Ureter (tissue), 1 donor: ENCODE results near the gene DPP3. TPM values are rescaled to one million over a fixed set of nuclear protein-coding genes. Genes with fewer than 3 reads are reported as not detected.
A peak's percentile ranks its signal among the peaks of the same experiment; 100 is the strongest.

Experiments
- DNase-seq: peaks from one replicate; pipeline ENCODE4 v3.0.0-alpha.2; 2020; ENCODE audit warnings: low spot score
- total RNA-seq: library from RNA; stranded (reverse); gene quantifications from one replicate; pipeline ENCODE4 v1.2.4, GENCODE V29; 2023
- donor health status: DM: yes; HTN: yes; CAD: no.

The DPP3 gene
- total RNA-seq, 1 donor from 2014 or later: 66.3 TPM

DNA sequence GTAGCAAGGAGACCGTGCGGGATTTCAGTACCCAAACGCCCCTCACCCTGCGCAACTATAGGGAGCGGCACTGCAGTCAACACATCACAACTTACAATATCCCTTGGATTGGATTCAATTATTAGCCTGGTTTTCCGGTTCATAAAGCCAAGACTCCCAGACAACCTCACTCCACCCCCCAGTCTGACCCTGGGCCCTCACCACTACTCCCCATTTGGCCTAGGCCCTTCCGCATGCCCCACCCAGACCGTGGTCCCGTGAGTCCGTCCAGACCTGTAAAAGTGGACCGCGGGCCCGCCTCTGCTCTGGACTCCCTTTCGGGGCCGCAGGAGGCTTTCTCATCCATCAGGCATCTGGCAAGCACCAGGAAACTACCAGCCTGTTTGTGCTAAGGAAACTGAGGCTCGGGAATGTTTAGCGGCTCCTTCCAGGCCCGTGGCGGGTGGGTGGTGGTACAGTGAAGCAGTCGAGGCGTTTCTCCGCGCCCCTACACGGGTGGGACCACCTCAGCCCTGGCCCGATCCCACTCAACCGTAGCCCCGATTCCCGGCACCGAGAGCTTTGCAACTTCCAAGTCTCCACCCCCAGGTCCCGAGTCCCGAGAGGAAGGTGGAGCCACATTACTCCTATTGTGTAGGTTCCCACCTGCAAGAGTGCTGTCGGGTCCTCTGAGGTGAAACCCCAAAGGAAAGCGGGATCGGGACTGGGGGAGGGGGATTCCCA lies 679 bp upstream of the DPP3 start:
- peak; percentile 73 for DNase-seq

DNA sequence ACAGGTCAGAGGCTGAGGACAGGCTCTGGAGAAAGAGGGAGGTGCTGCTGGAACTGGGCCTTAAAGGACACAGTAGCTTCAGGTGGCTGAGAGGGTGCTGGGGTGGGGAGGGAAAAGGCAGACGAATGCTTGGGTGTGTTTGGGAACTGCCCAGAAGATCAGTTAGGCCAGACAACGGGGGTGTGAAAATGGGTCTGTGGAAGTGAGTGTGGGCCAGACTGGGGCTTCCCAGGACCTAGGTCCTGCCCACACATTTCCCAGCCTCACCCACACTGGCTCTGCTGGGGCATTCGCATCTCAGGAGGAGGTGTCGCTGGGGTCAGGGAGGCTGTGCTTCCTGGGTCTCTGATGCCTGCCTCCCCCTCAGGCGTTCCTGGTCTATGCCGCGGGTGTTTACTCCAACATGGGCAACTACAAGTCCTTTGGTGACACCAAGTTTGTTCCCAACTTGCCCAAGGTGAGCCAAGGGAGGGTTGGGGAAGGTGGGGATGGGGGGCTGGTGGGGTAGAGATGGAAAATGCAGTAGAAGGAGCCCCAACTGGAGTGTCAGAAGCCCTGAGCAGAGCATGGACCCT lies 4.7 kb downstream of the DPP3 start:
- DNase-seq: no peak

DNA sequence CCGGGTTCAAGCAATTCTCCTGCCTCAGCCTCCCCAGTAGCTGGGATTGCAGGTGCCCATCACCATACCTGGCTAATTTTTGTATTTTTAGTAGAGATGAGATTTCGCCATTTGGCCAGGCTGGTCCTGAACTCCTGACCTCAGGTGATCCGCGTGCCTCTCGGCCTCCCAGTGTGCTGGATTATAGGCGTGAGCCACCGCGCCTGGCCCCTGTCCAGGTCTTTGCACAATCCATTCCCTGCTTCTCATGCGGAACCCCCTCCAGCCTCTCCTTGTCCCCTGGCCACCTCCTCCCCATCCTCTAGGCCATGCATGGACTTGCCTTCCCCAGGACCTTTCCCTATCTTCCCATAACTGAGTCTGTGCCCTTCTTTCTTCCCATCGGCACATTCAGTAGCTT lies 8.7 kb downstream of the DPP3 start:
- no peak for DNase-seq

DNA sequence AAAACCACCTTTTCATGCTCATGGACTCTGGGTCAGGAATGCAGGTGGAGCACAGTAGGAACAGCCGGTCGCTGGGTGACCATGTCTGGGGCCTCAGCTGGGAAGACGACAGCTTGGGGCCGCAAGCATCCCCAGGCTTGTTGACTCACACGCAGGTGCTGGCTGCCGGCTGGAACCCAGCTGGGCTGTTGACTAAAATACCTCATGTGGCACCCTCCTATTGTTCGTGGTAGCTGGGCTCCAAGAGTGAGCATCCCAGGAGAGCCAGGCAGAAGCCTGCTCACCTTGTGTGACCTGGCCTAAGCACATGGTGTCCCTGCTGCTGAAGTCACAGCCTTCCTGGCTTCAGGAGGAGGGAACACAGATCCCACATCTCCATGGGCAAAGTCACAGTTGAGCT lies 9.4 kb downstream of the DPP3 start:
- DNase-seq: no peak

DNA sequence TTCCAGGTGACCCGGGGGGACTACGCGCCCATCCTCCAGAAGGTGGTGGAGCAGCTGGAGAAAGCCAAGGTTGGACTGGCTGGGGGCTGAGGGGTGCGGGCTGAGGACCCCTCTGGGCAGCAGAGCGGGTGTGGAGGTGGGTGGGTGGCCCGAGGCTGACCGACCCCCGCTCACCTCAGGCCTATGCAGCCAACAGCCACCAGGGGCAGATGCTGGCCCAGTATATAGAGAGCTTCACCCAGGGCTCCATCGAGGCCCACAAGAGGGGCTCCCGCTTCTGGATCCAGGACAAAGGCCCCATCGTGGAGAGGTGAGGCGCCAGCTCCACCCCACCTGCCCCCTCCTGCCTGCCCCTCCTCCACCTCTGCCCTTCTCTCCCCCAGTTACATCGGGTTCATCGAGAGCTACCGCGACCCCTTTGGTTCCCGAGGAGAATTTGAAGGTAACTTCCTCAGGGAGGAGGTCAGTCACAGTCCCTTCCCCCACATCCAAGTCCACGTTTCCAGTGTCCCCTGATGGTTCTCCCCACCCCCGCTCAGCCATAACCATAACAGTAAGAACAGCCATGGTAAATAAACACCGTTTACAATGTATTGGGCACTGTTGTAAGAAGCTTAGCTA lies 11.2 kb downstream of the DPP3 start:
- no peak for DNase-seq

DNA sequence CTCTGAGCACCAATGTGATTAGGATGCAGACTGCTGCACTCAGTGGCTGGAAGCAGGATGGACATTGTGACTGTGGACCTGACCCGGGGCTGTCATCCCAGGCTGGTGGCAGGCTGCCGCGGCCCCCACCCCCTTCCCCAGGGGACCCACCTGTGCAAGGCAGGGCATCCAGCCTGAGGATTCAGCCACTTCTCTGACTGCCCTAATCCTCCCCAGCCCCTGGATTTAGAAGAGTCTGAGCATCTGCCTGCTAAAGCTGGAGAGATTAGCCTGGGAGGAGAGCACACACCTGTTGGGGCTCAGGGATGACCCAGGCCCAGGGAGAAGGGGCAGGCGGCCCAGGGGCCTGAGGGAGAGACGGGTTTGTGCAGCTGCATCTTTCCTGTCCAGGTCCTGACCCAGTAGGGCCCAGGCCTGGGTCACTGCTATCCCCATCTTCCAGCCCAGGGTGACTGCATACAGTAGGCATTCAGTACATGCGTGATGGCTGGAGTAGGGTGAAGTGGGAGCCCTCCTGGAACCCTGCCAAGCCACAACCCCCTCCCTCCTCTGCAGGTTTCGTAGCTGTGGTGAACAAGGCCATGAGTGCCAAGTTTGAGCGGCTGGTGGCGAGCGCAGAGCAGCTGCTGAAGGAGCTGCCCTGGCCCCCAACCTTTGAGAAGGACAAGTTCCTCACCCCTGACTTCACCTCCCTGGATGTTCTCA lies 12.1 kb downstream of the DPP3 start:
- no peak for DNase-seq

DNA sequence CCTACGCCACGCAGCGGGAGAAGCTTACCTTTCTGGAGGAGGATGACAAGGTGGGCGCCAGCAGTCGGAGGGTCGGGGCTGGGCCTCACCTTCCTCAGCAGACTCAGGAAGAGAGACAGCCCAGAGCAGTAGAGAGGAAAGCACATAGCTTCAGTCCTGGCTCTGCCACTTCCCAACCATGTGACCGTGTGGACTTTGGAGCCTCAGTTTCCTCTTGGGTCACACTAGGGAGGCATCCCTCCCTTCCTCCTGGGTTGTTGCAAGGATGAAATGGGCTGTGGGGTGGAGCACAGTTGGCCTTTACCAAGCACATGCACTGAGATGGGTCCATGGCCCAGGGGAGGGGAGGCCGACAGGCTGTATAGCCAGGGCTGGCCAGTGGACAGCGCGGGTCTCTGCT lies 12.9 kb downstream of the DPP3 start:
- no peak for DNase-seq

DNA sequence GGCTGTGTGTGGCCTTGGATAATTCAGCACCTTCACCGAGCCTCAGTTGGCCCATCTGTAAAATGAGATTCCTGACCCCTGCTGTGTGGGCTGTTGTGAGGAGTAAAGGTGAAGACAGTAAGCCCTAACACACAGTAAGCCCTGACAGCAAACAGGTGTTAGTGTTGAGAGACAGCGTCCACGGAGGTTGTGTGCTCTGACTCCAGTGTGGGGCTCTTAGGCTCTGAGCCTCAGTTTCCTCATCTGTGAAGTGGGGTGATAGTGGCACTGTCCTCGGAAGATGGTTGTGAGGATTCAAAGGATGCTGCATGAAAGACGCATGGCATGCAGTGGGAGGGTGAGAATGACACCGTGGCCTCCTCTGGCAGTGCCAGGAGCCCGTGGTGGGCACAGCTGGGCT lies 14.2 kb downstream of the DPP3 start:
- DNase-seq: no peak

DNA sequence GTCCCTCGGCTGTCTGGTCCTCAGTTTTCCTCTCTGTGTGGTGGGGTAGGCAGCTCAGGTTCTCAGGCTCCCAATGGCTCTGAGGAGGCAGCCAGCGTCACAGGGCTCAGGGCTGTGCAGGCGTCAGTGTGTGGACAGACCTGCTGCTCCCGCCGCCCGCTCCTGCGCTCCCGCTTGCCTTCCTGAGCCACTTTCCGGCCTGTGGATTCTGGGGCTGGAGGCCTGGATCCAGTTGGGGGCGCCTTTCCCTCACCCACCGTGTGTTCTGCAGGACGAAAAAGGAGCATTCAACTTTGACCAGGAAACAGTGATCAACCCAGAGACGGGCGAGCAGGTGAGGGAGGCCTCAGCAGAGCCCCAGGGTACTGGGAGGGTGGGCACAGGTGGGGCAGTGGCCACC lies 14.7 kb downstream of the DPP3 start:
- no peak for DNase-seq

DNA sequence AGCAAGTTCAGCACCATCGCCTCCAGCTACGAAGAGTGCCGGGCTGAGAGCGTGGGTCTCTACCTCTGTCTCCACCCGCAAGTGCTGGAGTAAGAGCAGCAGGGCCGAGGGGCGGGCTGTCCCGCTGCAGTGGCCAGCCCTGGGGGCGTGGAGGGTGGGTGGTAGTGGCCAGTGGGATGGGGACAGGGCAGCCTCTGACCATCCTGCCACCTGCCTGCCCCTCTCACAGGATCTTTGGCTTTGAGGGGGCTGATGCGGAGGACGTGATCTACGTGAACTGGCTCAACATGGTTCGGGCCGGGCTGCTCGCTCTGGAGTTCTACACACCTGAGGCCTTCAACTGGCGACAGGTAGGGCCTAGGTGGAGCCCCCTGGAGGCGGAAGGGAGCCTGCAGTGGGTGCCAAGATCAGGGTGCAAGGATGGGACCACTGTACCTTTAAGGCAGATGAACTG lies 15.2 kb downstream of the DPP3 start:
- no peak for DNase-seq

DNA sequence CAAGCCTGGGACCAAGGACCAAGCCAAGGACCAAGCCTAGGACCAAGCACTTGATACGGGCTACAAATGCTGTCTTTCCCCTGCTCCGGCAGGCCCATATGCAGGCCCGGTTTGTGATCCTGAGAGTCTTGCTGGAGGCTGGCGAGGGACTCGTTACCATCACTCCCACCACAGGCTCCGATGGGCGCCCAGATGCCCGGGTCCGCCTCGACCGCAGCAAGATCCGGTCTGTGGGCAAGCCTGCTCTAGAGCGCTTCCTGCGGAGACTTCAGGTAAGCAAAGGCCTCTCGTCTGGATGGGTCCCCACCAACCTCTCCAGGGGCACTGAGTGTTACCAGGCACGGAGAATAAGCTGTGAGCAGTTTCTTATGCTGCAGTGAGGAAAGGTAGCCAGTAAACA lies 17.0 kb downstream of the DPP3 start:
- no peak for DNase-seq

DNA sequence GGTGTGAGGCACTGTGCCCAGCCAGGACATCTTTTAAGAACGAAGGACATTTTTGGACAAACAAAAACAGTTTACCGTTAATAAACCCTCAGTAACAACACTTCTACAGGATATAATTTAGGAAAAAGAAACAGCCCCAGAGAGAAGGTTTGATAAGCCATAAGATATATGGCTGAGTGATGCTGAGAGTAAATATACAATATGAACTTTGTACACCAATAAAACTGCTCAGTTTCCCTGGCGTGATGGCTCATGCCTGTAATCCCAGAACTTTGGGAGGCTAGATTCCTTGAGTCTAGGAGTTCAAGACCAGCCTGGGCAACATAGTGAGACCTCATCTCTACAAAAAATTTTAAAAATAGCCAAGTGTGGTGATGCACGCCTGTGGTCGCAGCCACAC lies 18.3 kb downstream of the DPP3 start:
- no peak for DNase-seq

DNA sequence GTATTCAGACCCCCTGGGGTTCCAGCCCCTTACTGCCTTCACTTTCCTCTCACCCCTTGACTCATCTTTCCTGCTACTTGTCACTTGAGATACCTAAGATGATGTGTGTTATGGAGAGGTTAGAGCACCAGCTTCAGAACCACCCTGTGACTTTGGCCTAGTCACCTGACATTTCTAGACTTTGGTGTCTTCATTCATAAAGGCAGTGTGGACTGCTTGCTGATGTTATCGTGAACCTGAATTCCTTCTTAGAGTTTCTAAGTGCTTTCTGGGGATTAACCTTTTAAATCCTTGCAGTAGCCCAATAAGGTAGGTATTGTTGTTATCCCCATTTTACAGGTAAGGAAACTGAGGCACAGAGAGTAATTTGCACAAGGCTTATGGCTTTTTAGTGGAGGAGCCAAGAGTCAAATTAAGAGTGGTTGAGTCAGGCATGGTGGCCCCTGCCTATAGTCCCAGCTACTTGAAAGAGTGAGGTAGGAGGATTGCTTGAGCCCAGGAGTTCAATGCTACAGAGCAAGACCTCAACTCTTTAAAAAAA lies 25.1 kb downstream of the DPP3 start:
- DNase-seq: no peak

DNA sequence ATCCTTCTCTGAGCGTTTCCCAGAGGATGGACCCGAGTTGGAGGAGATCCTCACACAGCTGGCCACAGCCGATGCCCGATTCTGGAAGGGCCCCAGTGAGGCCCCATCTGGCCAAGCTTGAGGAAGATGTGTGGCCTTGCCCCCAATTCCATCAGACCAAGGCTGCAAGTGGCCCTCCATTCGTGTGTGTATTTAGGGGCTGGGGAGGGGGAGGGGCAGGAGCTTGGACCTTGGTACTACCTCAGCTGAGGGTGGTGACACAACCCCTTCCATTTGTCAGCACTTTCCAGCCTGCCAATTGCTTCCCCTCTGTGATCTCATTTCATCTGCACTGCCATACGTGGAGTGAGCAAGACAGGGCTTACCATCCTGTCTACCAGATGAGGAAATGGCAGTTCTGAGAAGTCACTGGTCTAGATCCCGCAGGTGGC lies 28.9 kb downstream of the DPP3 start:
- no peak for DNase-seq

DNA sequence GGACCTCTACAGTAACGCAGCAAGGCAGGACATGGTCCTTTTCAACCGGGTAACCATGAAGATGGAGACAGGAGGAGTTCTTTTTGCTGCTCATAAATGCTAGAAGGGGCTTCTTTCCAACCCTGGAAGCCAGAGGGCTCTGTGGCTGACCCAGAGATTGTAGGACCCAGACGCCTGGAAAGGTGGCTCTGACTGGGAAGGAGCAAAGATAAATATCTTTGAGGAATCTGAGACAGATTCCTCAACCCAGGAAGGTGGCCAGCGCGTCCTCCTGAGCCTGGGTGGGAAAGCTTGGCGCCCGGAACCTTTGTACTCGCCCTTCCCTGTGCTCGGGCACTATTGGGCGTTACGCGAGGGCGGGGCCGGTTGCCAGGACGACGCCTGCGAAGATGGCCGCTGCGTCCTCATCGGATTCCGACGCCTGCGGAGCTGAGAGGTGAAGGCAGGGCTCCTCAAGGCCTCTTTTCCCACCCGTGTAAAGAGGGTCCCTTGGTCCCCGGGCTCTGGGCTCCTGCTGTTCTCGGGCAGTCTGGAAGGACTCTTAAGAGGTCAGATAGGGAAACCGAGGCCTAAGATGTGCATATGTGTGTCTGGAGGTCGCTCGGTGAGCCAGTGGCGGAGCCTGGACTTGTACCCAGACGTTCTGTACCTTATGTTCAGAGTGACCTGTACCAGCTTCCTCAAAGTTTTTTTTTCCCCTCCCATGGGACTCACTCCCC lies 30.2 kb downstream of the DPP3 start, which contains the start of gene BBS1:
BBS1 (plus strand) TSS at position 365 of the 719 bp plus-strand sequence; CDS start at position 390, 25 bp downstream.
- DNase-seq: peak; percentile 89

DNA sequence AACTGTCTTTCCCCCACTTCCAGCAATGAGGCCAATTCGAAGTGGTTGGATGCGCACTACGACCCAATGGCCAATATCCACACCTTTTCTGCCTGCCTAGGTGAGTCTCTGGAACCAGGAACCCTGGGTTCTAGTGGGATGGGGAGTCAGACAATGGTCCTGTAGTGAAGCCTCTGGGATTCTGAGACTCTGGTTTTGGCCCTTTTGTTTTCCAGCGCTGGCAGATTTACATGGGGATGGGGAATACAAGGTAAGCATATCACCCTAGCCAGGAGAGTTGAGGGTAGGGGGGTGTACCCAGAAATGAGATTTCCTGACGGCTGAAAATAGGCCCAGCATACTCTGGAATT lies 30.7 kb downstream of the DPP3 start:
- no peak for DNase-seq

DNA sequence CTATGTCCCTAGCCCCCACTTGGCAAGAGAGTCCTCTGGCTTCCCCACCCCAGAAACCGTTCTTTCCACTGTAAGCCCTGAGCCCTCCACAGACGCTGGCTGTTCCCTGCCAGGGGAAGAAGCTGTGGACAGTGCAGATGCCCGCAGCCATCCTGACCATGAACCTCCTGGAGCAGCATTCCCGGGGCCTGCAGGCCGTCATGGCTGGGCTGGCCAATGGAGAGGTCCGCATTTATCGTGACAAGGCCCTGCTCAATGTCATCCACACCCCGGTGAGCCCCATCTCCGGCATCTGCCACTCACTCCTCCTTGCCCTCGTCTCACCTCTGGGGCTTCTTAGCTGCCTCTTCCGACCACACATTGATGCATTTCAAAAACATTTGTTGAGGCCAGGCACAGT lies 43.4 kb downstream of the DPP3 start:
- DNase-seq: no peak

DNA sequence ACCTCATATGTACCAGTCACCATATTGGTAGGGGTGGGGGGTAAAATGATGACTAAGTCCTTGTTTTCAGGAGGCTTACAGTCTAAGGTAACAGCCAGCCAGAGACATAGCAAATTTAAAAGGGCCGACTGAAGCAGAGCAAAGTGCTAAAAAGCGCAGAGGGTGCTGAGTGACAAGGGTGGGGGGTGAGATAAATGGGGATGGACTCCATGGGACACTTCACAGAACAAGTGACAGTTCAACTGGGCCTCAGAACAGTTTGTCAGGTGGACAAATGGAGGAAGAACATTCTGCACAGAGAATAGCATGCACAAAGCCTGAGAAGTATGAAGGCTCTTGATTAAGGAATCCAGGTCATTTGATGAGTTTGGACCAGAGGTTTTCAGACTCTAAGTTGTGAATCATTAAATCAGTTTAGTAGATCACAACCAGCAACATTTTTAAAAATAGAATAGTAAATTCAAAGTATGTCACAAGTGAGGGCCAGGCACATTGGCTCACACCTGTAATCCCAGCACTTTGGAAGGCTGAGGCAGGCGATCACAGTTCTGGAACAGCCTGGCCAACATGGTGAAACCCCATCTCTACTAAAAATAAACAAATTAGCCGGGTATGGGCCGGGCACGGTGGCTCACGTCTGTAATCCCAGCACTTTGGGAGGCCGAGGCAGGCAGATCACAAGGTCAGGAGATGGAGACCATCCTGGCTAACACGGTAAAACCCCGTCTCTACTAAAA lies 44.2 kb downstream of the DPP3 start:
- no peak for DNase-seq

DNA sequence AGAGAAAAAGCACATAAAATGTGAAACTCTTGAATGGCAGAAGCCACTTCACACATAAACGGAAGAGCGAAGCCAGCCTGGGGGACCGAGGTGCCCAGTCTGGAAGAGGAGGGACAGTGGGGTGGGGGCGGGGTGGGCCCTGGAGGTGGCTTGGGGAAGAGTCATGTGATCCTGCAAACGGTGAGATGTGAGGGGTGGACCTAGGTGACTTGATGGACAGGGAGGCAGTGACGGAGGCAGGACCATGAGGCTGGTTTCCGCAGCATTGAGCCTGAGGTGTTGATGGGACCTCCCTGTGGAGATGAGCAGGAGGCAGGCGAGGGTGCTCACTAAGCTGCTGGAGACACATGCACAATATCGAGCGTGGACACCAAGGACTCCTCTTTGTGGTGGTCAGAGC lies 48.8 kb downstream of the DPP3 start:
- no peak for DNase-seq

DNA sequence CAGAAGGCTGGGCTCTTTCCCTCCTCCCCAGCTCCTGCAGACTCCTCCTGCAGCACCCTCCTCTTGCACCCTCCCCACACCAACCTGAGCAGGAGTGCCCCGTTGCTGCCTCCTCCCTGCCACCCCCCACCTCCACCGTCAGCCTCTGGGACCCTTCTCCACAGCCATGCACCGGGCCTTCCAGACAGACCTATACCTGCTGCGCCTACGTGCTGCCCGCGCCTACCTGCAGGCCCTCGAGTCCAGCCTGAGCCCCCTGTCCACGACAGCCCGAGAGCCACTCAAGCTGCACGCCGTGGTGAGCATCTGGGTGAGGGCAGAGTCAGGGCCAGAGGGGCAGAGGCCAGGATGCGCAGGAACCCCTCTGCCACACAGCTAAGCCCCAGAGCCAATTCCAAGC lies 49.4 kb downstream of the DPP3 start:
- DNase-seq: no peak
